Measurements from ENCODE around the gene MLPH.

DNA sequence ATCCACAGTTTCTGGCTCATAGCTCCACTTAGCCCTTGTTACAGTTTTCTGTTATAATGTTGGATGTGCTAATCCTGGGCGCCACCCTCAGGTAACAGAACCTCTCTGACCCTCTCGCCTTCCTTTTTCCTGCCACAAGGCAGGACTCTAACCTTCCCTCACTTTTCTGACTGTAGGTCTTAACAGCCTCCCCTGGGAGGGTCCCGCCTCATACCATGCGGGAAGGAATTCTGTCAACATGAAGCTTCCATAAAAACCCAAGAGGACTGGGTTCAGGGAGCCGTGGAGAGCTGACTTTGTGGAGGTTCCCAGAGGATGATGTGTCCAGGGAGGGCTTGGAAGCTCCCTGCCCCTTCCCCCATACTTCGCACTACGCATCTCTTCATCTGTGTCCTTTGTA lies 115.4 kb downstream of the MLPH start:
- no peak for TF ChIP-seq CTCF (IDR thresholded peaks at IDR 0.05)
- no peak for TF ChIP-seq EZH2 (IDR thresholded peaks at IDR 0.05; ENCODE audit: borderline replicate concordance, insufficient read depth, low read depth, low read length, poor library complexity, severe bottlenecking)

All from B cell (primary cell).